Pancreas (tissue), 10 donors: ENCODE data around the gene RMND5A. TPM values are rescaled to one million over a fixed set of nuclear protein-coding genes. Genes with fewer than 3 reads are reported as not detected.

ENCODE experiments used
- ATAC-seq, 4 donors: fragments of 200-7000 bp; cut with Tn5 transposase; one replicate each; pipeline versions ENCODE4 v1.8.0 to v1.9.1; 2020; ENCODE audit warnings: mild to moderate bottlenecking in 4 of 4, moderate library complexity in 4 of 4
- DNase-seq, 6 donors: peaks; one replicate each; pipeline ENCODE4 v3.0.0-alpha.2; 2020
- FAIRE-seq: peaks from 2 replicates; lab custom pipeline; 2012; peaks lifted over from hg19 to GRCh38; lab: Jason Lieb, UNC
- H3K27ac ChIP-seq, 4 donors: fragments of 200-600 bp; sonication (generic); 1 replicate in 3 of 4; 2 replicates in 1 of 4; pipeline versions ENCODE4 v1.5.0 to v1.8.0; 2020
- H3K27me3 ChIP-seq, 4 donors: fragments of 200-600 bp; one replicate each; pipeline ENCODE4 v1.8.0; 2021
- H3K36me3 ChIP-seq, 3 donors: fragments of 200-600 bp; sonication (generic) in 1 of 3; one replicate each; pipeline versions ENCODE4 v1.5.0 to v1.8.0; 2020 to 2021
- H3K4me1 ChIP-seq, 3 donors: fragments of 200-600 bp; one replicate each; pipeline ENCODE4 v1.8.0; 2021
- H3K4me3 ChIP-seq, 4 donors: fragments of 200-600 bp; sonication (generic) in 2 of 4; one replicate each; pipeline versions ENCODE4 v1.5.0 to v1.8.0; 2020 to 2021
- H3K9me3 ChIP-seq, 4 donors: fragments of 200-600 bp; one replicate each; pipeline ENCODE4 v1.8.0; 2021
- CTCF ChIP-seq, 4 donors: fragments of 200-600 bp; sonication (generic) in 3 of 4; IDR thresholded peaks; one replicate each; pipeline versions ENCODE4 v1.5.0 to v1.8.0; 2021; ENCODE audit warnings: antibody characterized with exemption in 4 of 4
- WGBS, 2 donors: extraction: QIAGEN DNeasy Blood & Tissue Kit; methylation state at CpG; one replicate each; pipeline ENCODE4 v1.1.7; 2013; 5-methylcytosine and 5-hydroxymethylcytosine counted together
- intact Hi-C, 3 donors: fragments of 100-400 bp; cut with DNase I; formaldehyde crosslinking; loops; one replicate each; pipeline versions ENCODE4 v1.11.1 to v1.14.2; 2022
- polyA plus RNA-seq, 2 donors: library from polyadenylated mRNA; stranded (reverse); fragments of 200-250 nt; gene quantifications; one replicate each; pipeline ENCODE4 v1.2.3, GENCODE V29; 2013
- total RNA-seq, 6 donors: library from RNA; stranded (reverse); fragmentation: NEBNext Ultra II Directional in 4 of 6; extraction: Animal tissue kit (Norgen Biotek cat#: 25700) in 4 of 6; gene quantifications; one replicate each; pipeline versions ENCODE4 v1.2.1 to v1.2.4, GENCODE V29; 2021 to 2023
- donor health status: healthy with polysubstance abuse.
- donor health status: DM: no; HTN: no; CAD: no; lungs with moderate emphysema.
- donor health status: DM: no; HTN: no; CAD: no.
- donor health status: control.
- donor health status: control.
- donor health status: Bipolar disorder and iron deficiency.
- donor health status: DM: yes; HTN: yes; CAD: no.
- donor health status: DM: no; HTN: no; CAD: no.
- donor health status: DM: no; HTN: no; CAD: no.
- donor health status: DM: yes; HTN: yes; CAD: no.

RMND5A gene
- total and polyA plus RNA-seq, 8 donors = 5.1 to 19.4 (median 13.1) TPM

GRCh38 chr2:86821842-86822241 lies 101.8 kb downstream of the RMND5A start:
- no peak overlapping the region for H3K27ac ChIP-seq
- no peaks in the 10 kb centered on the region for H3K36me3 ChIP-seq
- no peak for FAIRE-seq
- H3K4me1 ChIP-seq = no peaks in the 10 kb centered on the region
- no peak for ATAC-seq
- no peaks in the 10 kb centered on the region for H3K9me3 ChIP-seq
- no peak overlapping the region for H3K4me3 ChIP-seq
- WGBS, 2 donors = 82 to 86% methylated on average over 6 of the region's 6 CpGs
- intact Hi-C loops = no loop called here
- no peaks in the 10 kb centered on the region for H3K27me3 ChIP-seq
- no peak for DNase-seq
- TF ChIP-seq CTCF (IDR thresholded peaks at IDR 0.05) = no peak

GRCh38 chr2:86822668-86823345 lies 102.7 kb downstream of the RMND5A start:
- ATAC-seq (no peak), FAIRE-seq (no peak), DNase-seq (no peak)
- intact Hi-C loops = no loop called here
- H3K9me3 ChIP-seq = no peaks in the 10 kb centered on the region
- no peaks in the 10 kb centered on the region for H3K4me1 ChIP-seq
- no peaks in the 10 kb centered on the region for H3K27me3 ChIP-seq
- no peak for TF ChIP-seq CTCF (IDR thresholded peaks at IDR 0.05)
- WGBS, 2 donors = 66 to 93% methylated on average over 3 of the region's 3 CpGs
- no peak overlapping the region for H3K27ac ChIP-seq
- H3K4me3 ChIP-seq = no peak overlapping the region
- no peaks in the 10 kb centered on the region for H3K36me3 ChIP-seq

- TF ChIP-seq CTCF (IDR thresholded peaks at IDR 0.05) = no peak
- H3K27ac ChIP-seq = no peak overlapping the region
- no peak overlapping the region for H3K4me3 ChIP-seq
- intact Hi-C loops = no loop called here
- FAIRE-seq = no peak
- H3K9me3 ChIP-seq = no peaks in the 10 kb centered on the region
- no peaks in the 10 kb centered on the region for H3K27me3 ChIP-seq
- no peaks in the 10 kb centered on the region for H3K4me1 ChIP-seq
- 75 to 85% methylated on average over 11 of the region's 11 CpGs for WGBS, 2 donors
- DNase-seq = no peak
- ATAC-seq = no peak
- H3K36me3 ChIP-seq = no peaks in the 10 kb centered on the region
Observed at GRCh38 chr2:86825036-86825692, 105.1 kb downstream of the RMND5A start.

- Histone ChIP-seq H3K27me3 (no peaks in the 10 kb centered on the region), H3K27ac (no peak overlapping the region), H3K9me3 (no peaks in the 10 kb centered on the region), H3K36me3 (no peaks in the 10 kb centered on the region), H3K4me3 (no peak overlapping the region), H3K4me1 (no peaks in the 10 kb centered on the region)
- 50 to 56% methylated on average over 16 of the region's 16 CpGs for WGBS, 2 donors
- TF ChIP-seq CTCF (IDR thresholded peaks at IDR 0.05) = no peak
- ATAC-seq = peak in 1 of 4 donors; percentile 38
- no peak for DNase-seq
- FAIRE-seq = no peak
- intact Hi-C loops = no loop called here
Observed at GRCh38 chr2:86825693-86826381, 105.7 kb downstream of the RMND5A start.
